C4-2B (cell line): Measurements from ENCODE around the gene PRPF8.

Experiments
- CTCF ChIP-seq: fragments of 450-650 bp; conservative IDR thresholded peaks from 2 replicates; pipeline ENCODE4 v1.5.1; 2017; ENCODE audit warnings: mild to moderate bottlenecking
- ZFX ChIP-seq: fragments of 450-650 bp; IDR thresholded peaks from 2 replicates; pipeline ENCODE4 v1.6.1; 2017

DNA sequence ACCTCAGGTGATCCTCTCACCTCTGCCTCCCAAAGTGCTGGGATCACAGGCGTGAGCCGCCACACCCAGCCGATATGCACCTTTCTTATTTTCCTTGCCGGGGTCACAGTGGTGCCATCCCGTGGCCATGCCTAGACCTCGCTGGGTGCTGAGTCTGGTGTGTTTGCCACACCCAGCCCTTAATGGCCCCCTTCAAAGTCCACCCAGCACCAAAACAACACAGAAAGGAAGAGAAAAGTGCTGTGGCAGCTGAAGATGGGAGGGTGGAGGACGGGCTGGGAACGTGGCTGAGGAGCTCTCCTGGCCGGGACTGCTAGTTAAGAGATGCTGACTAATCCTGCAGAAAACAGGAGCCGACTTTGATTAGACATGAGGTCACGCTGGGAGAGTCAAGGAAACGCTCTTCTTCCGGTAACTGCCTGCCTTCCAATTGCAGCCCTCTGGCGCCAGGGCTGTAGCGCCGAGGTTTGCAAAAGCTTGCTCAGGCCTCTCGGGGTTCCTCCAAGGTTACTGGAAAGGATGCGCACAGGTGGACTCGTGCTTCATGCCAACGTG is 67.0 kb downstream of the PRPF8 start:
- TF ChIP-seq CTCF (no peak), ZFX (no peak)
